Peyer's patch (tissue), 4 donors: ENCODE results near the gene COL24A1.

Experiments used
- CTCF ChIP-seq, 6 experiments: fragments of 450-650 bp in 4 of 6; fragments of 200-600 bp in 2 of 6; sonication (generic) in 1 of 6; IDR thresholded peaks; one replicate each; pipeline ENCODE4 v1.5.1; 2017 to 2019; ENCODE audit warnings: antibody characterized with exemption in 6 of 6, mild to moderate bottlenecking in 3 of 6, moderate library complexity in 1 of 6
- POLR2A ChIP-seq, 2 donors: fragments of 450-650 bp; IDR thresholded peaks; one replicate each; pipeline ENCODE4 v1.5.1; 2017; ENCODE audit warnings: antibody characterized with exemption in 2 of 2, mild to moderate bottlenecking in 2 of 2, moderate library complexity in 2 of 2

- no peak for TF ChIP-seq POLR2A (IDR thresholded peaks at IDR 0.05)
- TF ChIP-seq CTCF (IDR thresholded peaks at IDR 0.05): peak in 2 of 6 experiments; percentile 9 to 22
Measured at GRCh38 chr1:85884372-85885035, 272.1 kb downstream of the COL24A1 start.
